Suppressor macrophage treated with lipopolysaccharide for 4 hours (primary cell): ENCODE measurements around the gene CD79A.
"Not testable (repeated sequence)": the region's sequence is repeated elsewhere in the genome, so short reads cannot be mapped to it uniquely, and the experiment has no call there.

ENCODE experiments used
- DNase-seq: peaks from one replicate; pipeline ENCODE4 v3.0.0-alpha.2; 2020

The CD79A gene

DNA sequence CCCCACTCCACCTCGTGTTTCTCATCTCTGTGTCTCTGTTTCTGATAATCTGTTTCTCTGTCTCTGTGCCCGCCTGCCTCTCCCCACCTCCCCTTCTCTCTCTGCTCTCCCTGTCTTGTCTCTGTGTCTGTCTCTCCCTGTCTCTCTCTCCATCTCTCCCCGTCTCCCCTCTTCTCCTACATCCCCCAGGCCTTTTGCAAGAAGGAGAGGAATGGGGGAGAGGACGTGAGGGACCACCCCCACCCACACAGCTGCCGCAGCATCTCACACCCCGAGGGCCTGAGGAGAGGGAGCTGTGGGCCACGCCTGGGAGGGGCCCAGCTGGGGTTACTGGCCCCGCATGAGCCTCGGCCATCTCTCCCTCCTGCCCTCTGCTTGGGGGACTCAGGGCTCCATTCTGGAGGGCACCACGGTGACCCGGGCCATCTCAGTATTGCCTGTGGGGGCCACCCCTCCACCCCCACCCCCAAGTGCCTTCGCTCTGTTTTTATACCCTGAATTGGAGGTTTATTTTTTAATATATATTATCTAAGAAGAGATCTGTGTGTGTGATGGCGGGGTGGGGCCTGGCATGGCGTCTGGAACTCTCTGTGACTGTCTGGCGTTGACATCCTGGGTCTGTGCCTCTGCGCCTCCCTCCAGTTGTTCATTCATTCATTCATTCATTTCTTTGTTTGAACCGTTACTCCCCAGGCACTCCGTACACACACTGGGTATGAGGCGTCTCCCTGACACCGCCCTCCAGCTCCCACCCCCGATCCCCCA is 30.0 kb downstream of the CD79A start:
- DNase-seq: no peak

DNA sequence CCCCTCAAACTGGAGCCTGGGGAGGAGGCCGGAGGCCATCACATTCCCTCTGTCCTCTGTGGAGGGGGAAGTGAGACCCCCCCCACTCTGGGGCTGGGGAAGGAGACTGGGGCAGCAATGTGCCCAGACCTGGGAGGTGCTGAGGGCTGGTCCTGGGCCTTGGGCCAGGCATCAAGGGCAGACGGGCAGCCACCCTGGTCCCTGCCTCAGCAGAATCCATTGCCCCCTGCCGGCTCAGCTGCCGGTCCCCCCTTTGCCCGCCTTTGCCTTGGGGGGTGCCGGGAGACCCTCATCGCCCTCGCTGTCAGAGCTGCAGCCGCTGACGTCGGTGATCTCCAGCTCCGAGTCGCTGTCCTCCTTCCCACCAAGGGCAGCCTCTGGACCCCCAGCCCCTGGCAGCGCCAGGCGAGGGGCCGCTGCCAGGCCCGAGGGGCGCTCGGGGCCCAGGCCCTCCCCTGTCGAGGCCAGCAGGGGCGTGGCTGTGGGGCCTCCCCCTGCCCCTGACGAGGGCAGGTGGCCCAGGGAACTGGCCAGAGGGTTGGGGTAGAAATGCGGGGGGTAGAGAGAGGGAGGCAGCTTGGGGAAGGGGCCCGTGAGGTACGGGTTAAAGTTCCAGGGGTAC is 31.0 kb downstream of the CD79A start:
- no peak for DNase-seq

DNA sequence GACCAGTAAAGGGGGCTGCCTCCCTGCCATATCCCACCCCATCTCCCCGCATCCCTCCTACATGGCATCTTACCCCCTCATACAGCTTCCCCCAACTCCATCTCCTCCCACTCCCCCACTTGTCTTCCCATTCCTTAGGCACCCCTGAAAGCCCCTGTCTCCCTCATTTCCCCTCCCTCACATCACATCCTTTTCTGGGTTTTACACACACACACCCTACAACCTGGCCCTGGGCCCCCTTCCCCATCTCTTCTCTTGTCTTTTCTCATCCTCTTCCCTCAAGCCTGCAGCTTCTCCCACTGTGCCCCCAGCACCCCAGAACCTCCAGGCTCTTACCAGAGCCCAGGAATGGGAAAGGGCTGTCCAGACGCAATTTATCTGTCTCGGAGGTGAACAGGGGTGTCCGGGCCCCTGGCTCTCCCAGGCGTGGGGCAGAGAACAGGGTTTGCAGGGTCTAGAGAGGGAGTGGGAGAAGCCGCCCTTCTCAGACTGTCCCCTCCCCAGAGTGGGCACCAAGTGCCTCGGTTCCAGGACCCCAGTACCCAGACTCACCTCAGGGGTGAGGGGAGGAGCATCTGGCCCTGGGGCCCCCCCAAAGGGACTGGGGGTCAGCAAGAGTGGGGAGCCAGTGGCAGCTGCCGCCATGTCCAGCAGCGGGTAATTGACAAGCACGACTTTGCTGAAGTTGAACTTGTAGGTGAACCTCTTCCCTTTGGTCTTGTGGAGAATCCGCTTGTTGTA is 31.8 kb downstream of the CD79A start:
- DNase-seq: no peak

DNA sequence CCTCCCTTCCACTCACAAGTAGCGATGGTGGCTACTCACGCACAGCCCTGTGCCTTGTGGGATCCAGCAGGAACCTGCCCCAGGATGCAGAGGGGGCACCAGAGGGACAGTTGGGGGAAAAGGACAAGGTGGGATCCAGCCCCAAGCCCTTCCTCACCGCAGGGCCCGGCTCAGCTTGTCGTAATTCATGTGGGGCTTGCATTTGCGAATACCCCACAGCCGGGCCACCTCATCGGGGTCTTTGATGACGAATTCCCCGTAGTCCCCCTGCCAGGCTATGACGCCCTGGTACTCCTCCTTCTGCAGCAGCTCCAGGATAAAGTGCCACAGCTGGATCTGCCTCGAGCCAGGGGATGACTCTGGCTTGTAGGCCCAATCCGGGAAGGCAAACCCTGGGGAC is 32.6 kb downstream of the CD79A start:
- DNase-seq: no peak

- no peak for DNase-seq
These were observed 33.3 kb downstream of the CD79A start for GRCh38 chr19:41910240-41910991.

GRCh38 chr19:41910992-41911888 is 34.2 kb downstream of the CD79A start:
- DNase-seq: no peak

DNA sequence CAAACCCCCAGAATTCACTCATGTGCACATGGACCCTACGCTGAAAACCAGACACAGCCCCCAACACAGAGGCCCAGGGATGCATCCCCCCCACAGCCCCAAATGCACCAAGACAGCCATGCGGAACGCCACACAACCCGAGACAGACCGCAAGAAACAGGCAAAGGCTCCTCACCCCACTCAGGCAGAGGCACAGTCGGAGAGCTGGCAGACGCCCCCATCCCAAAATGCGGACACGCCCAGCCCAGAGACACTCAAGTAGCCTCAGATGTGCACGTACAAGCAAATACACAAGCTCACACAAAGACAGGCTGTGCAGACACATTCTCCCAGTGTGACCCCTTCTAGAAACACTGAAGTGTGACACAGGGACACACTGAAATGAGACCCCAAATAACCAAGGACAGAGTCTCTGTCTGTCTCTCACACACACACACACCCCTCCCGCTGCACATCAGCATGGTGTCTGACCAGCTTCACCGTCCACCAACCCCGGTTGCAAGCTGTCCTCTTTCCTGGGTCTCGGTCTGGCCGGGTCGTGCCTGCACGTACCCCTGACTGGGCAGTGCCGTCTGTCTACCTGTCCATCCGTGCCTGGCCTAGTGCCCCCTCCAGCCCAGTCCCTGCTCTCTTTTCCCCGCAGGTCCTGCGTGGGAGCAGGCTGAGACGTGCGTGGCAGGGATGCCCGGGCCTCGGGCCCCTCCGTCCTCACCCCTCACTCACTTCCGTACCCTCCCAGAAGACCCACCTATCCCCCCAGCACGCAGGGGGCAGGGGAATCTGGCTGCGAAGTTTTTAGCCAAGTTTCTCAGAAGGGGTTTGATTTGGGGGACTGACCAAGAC is 35.0 kb downstream of the CD79A start:
- DNase-seq: no peak

GRCh38 chr19:41912899-41913537 is 35.9 kb downstream of the CD79A start:
- no peak for DNase-seq

- DNase-seq: no peak
These were observed 36.7 kb downstream of the CD79A start for GRCh38 chr19:41913538-41914423.

DNA sequence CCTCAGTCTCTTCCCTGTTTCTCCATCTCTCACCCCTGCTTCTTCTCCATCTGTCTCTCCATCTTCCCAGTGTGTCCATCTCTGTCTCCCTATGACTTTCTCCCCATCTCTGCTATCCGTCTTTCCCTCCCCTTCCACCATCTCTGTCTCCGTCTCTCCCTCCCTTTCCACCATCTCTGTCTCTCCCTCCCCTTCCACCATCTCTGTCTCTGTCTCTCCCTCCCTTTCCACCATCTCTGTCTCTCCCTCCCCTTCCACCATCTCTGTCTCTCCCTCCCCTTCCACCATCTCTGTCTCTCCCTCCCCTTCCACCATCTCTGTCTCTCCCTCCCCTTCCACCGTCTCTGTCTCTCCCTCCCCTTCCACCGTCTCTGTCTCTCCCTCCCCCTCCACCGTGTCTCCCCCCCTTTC is 37.4 kb downstream of the CD79A start:
- DNase-seq: not testable (repeated sequence)

GRCh38 chr19:41915021-41915775 is 38.1 kb downstream of the CD79A start:
- DNase-seq: no peak

- no peak for DNase-seq
These were observed 38.8 kb downstream of the CD79A start for GRCh38 chr19:41915776-41916414.

DNA sequence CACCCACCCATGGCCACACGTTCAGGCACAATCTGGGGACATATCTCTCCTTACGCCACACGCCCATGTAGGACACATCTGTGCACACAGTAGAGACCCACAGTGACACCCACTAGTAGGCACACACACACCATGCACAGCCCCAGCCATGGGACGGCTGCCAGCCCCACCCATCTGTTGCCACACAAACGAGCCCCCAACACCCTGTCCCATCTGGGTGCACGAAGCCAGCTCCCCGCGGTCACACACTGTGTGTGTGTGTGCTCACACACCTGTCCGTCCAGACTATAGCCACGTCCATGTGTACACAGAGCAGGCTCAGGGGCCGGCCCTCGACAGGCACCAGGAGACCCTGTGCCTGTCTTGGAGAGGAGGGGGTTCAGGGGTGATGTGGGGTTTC is 40.6 kb downstream of the CD79A start:
- no peak for DNase-seq

DNA sequence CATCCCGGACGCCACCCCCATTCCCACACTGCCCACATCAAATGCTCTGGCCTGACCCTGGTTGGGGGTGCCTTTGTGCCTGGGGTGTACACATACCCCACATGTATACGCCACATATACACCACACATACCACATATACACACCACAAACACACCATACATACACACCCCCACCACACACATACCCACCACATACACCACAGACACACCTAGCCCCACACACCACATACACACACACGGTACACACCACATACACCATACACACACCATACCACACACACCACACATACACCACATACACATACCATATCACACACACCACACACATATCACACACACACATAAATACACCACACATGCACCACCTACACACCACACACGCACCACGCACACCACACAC is 41.0 kb downstream of the CD79A start:
- no peak for DNase-seq

DNA sequence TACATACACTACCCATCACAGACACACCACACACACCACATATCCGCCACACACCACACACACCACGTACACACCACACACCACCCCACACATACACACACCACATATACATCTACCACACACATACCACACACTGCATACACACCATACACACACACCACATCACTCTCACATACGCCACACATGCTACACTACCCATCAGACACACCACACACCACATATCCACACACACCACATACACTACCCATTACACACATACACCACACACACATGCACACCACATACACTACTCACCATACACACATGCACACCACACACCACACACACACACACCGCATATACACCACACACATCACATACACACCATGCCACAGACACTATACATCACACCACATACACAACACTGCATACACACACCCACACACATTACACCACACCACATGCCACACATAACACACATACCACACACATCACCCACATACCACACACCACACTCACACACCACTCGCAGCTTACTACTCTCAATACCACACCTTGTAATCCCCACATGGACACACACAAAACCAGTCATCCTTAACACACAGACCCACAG is 41.7 kb downstream of the CD79A start:
- no peak for DNase-seq

- DNase-seq: no peak
These were observed 43.1 kb downstream of the CD79A start for GRCh38 chr19:41919948-41920712.
